Esophagus muscularis mucosa (tissue), 4 donors: ENCODE data around the gene KCNJ5. TPM values are rescaled to one million over a fixed set of nuclear protein-coding genes. Genes with fewer than 3 reads are reported as not detected.

ENCODE experiments used
- DNase-seq: peaks from one replicate; pipeline ENCODE4 v3.0.0-alpha.2; 2017; ENCODE audit errors: extremely low spot score
- H3K27ac ChIP-seq, 4 donors: fragments of 200-600 bp; sonication (generic); replicated peaks in 1 of 4; 1 replicate in 3 of 4; 2 replicates in 1 of 4; pipeline ENCODE4 v1.5.1; 2016 to 2019; ENCODE audit warnings: mild to moderate bottlenecking in 1 of 4
- H3K27me3 ChIP-seq, 4 donors: fragments of 200-600 bp; sonication (generic); one replicate each; pipeline versions ENCODE4 v1.5.1 to v1.6.0; 2016 to 2019
- H3K36me3 ChIP-seq, 4 donors: fragments of 200-600 bp; sonication (generic); one replicate each; pipeline ENCODE4 v1.5.1; 2016 to 2019
- H3K4me1 ChIP-seq, 4 donors: fragments of 200-600 bp; sonication (generic); one replicate each; pipeline ENCODE4 v1.5.1; 2016 to 2019
- H3K4me3 ChIP-seq, 4 donors: fragments of 200-600 bp; sonication (generic); 1 replicate in 2 of 4; 2 replicates in 2 of 4; pipeline ENCODE4 v1.5.1; 2016 to 2019; ENCODE audit warnings: mild to moderate bottlenecking in 4 of 4, moderate library complexity in 1 of 4
- H3K9me3 ChIP-seq, 4 donors: fragments of 200-600 bp; sonication (generic); 1 replicate in 3 of 4; 2 replicates in 1 of 4; pipeline ENCODE4 v1.5.1; 2016 to 2019
- EP300 ChIP-seq: sonication (generic); formaldehyde crosslinking; IDR thresholded peaks from one replicate; pipeline ENCODE4 v1.6.1; 2017; ENCODE audit warnings: antibody characterized with exemption
- POLR2A ChIP-seq: fragments of 450-650 bp; IDR thresholded peaks from one replicate; pipeline ENCODE4 v1.6.1; 2017; ENCODE audit warnings: antibody characterized with exemption, moderate library complexity, mild to moderate bottlenecking, low read depth
- POLR2AphosphoS5 ChIP-seq, 2 donors: sonication (generic); formaldehyde crosslinking; IDR thresholded peaks; one replicate each; pipeline ENCODE4 v1.6.1; 2017; ENCODE audit warnings: antibody characterized with exemption in 2 of 2
- WGBS: methylation state at CpG from one replicate; pipeline ENCODE4 v1.1.5; 2018; 5-methylcytosine and 5-hydroxymethylcytosine counted together
- intact Hi-C: fragments of 100-400 bp; cut with DNase I; formaldehyde crosslinking; loops from one replicate; pipeline ENCODE4 v1.15.1; 2023
- total RNA-seq, 4 donors: library from RNA; depleted of rRNA; stranded (reverse); fragments of >200 nt; gene quantifications; one replicate each; pipeline versions ENCODE4 v1.1.0 to v1.2.1, GENCODE V29; 2016
- TF ChIP-seq, protein P1 (sequence below), 3 experiments: fragments of 200-600 bp in 2 of 3; fragments of 450-650 bp in 1 of 3; sonication (generic) in 2 of 3; IDR thresholded peaks; one replicate each; pipeline ENCODE4 v1.5.1; 2017 to 2019; ENCODE audit warnings: antibody characterized with exemption in 3 of 3, mild to moderate bottlenecking in 2 of 3, moderate library complexity in 1 of 3

Gene KCNJ5
- total RNA-seq, 4 donors from 2014 or later = 0.80 to 3.8 (median 1.00) TPM

DNA sequence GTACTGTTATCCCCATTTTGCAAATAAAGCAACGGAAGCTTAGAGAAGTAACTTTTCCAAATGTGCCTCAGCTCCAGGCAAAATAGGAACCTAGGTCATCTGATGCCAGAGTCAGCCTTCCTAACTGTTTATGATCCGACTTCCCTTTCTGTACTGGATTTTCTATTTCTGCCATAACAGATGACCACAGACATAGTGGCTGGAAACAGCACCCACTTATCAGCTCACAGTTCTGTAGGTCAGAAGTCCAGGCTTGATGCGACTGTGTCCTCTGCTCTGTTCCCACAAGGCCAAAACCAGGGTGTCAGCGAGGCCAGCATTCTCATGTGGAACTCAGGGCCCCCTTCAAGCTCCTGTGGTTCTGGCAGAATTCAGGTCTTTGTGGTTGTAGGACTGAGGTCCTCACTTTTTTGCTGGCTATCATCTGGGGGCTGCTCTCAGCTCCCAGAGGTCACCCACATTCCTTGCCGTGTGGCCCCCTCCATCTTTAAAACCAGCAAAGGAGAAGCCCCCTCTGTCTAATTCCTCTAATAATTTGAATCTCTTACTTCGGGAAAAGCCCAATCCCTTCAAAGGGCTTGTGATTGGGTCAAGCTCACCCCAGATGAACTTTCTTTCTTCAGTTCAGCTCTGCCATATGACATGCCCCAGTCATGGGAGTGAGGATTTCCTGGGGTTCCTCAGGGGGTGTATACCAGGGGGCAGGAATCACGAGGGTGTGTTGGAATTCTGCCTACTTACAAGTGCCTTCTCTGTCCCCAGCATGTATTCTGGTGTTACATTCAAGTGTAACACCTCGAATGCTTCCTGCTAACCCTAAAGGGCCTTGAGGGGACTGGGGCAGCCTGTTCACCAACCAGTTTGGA lies 15.3 kb downstream of the KCNJ5 start:
- 76% methylated on average over 8 of the region's 8 CpGs for WGBS
- intact Hi-C loops = no loop called here
- Histone ChIP-seq H3K36me3 (no peaks in the 10 kb centered on the region), H3K27ac (peak overlapping the region; percentile 44 to 68 (median 59)), H3K27me3 (peaks cover 0 to 22% (median 0%) of the 10 kb centered on the region in 4 donors), H3K4me3 (peak overlapping the region; percentile 58 to 67 (median 60)), H3K4me1 (peaks cover 23 to 51% (median 28%) of the 10 kb centered on the region in 4 donors), H3K9me3 (no peaks in the 10 kb centered on the region)
- no peak for DNase-seq
- TF ChIP-seq POLR2A (no peak), EP300 (no peak), POLR2AphosphoS5 (IDR thresholded peaks at IDR 0.05) (no peak)
- TF ChIP-seq, protein P1, sequence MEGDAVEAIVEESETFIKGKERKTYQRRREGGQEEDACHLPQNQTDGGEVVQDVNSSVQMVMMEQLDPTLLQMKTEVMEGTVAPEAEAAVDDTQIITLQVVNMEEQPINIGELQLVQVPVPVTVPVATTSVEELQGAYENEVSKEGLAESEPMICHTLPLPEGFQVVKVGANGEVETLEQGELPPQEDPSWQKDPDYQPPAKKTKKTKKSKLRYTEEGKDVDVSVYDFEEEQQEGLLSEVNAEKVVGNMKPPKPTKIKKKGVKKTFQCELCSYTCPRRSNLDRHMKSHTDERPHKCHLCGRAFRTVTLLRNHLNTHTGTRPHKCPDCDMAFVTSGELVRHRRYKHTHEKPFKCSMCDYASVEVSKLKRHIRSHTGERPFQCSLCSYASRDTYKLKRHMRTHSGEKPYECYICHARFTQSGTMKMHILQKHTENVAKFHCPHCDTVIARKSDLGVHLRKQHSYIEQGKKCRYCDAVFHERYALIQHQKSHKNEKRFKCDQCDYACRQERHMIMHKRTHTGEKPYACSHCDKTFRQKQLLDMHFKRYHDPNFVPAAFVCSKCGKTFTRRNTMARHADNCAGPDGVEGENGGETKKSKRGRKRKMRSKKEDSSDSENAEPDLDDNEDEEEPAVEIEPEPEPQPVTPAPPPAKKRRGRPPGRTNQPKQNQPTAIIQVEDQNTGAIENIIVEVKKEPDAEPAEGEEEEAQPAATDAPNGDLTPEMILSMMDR (IDR thresholded peaks at IDR 0.05) = no peak

DNA sequence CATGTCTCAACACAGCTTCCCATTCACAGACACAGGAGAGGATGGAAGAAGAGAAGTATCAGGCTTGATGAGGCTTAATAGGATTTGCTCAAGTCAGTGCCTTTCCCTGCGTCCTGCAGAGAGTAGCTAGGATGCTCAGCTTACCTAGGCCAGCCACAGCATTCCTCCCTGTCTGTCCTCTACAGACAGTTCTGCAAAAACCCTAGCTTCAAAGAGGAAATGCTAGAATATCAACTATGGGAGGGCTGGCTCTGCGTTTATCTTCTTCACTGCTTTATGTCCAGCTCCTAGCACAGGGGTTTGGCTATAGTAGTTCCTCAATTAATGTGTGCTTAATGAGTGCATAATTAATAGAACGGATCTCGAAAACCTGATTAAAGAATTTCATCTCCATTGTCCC lies 16.4 kb downstream of the KCNJ5 start:
- DNase-seq = no peak
- intact Hi-C loops = no loop called here
- Histone ChIP-seq H3K9me3 (no peaks in the 10 kb centered on the region), H3K27ac (no peak overlapping the region), H3K36me3 (no peaks in the 10 kb centered on the region), H3K27me3 (peaks cover 0 to 30% (median 0%) of the 10 kb centered on the region in 4 donors), H3K4me3 (no peak overlapping the region), H3K4me1 (peaks cover 23 to 51% (median 28%) of the 10 kb centered on the region in 4 donors)
- 89% methylated on average over 4 of the region's 4 CpGs for WGBS
- no peak for TF ChIP-seq POLR2A
- TF ChIP-seq EP300 = no peak
- no peak for TF ChIP-seq POLR2AphosphoS5 (IDR thresholded peaks at IDR 0.05)
- TF ChIP-seq, protein P1 (IDR thresholded peaks at IDR 0.05) = no peak

DNA sequence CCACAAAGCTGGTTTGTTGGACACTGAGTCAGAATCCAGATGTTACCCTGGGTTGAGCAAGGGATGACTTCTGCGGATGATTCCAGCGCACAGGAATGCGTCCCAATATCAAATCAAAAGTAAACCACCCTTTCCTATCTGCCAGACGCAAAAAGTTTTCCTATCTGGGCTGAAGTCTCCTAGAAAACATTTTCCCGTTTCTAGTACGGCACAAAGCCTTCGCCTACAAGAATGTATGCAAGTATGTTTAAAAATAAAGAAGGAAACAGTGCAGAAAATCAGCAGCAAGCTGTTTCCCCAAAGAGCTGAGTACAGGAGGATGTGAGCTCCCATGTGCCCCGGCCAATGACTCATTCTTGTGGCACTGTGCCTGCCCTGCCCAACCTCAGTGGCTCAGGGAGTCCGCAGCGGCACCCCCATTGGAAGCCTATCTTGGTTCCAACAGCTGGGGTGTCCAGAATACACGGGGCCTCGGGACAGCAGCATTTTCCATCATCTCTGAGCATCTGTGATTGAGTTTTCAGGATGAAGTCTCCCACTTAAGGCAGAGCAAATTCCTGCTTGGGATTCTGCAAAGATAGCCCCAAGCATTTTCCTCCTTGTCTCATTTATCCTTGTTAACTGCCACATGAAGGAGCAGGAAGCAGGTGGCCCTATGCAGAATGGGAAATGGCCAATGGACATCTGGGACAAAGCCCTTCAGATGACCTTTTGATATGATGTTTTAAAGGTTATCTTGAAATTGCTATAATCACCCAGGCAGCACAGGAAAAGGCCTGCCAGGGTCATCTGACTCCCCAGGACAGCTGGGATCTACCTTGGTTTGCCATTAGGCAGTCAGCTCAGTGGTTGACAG lies 17.5 kb downstream of the KCNJ5 start:
- no peak for TF ChIP-seq EP300
- Histone ChIP-seq H3K36me3 (no peaks in the 10 kb centered on the region), H3K4me1 (peaks cover 23 to 51% (median 28%) of the 10 kb centered on the region in 4 donors), H3K9me3 (no peaks in the 10 kb centered on the region), H3K27me3 (peaks cover 0 to 30% (median 0%) of the 10 kb centered on the region in 4 donors), H3K4me3 (peak overlapping the region in 1 of 4 donors; percentile 10), H3K27ac (peak overlapping the region in 1 of 4 donors; percentile 24)
- intact Hi-C loops = no loop called here
- DNase-seq = no peak
- 57% methylated on average over 12 of the region's 12 CpGs for WGBS

DNA sequence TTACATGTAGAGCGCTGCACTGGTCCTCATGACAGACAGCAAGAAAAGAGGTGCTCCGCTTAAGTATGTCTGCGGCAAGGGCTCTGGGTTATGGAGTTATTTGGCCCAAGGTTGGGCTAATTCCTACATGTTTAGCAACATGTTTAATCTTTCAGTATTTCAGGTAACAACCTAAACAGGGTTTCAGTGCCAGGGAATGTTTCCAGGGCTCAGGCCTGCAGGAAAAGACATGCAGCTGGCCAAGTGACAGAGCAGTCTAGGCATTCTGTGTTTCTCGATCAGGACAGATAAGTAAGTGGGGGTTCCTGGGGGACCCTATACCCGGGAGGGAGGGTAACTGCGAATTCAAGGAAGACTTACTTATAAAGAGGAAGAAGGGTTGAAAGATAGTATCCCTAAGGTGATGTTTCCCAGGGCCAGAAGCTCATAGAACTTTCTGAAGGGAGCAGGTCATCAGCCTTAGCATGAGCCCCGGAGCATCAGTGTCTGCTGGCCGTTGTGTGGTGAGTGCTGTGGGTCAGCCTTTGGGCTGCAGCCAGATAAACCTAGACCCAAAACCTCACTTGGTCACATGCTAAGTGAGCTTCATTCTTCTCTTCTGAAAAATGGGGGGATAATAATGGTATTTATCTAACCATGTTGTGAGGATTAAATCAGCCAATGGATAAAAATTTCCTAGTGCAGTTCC lies 18.4 kb downstream of the KCNJ5 start:
- intact Hi-C loops = no loop called here
- Histone ChIP-seq H3K27ac (no peak overlapping the region), H3K36me3 (no peaks in the 10 kb centered on the region), H3K4me1 (peaks cover 19 to 47% (median 26%) of the 10 kb centered on the region in 4 donors), H3K4me3 (no peak overlapping the region), H3K9me3 (no peaks in the 10 kb centered on the region), H3K27me3 (peaks cover 0 to 30% (median 0%) of the 10 kb centered on the region in 4 donors)
- TF ChIP-seq POLR2A = no peak
- TF ChIP-seq, protein P1 (IDR thresholded peaks at IDR 0.05) = no peak
- TF ChIP-seq EP300 = no peak
- no peak for TF ChIP-seq POLR2AphosphoS5 (IDR thresholded peaks at IDR 0.05)
- WGBS = 76% methylated on average over 8 of the region's 8 CpGs
- no peak for DNase-seq
